K562 (cell line): Measurements from ENCODE around the gene BHLHE40. TPM values are rescaled to one million over a fixed set of nuclear protein-coding genes. Genes with fewer than 3 reads are reported as not detected.

Experiments used
- CREB1 ChIP-seq, 2 experiments: sonication (generic) in 1 of 2; formaldehyde crosslinking in 1 of 2; IDR thresholded peaks; 2 replicates each; pipeline versions ENCODE4 v1.6.1 to v1.8.0; 2012 to 2022; ENCODE audit warnings: inconsistent platforms in 1 of 2, mild to moderate bottlenecking in 1 of 2, missing genetic modification reagents in 1 of 2, moderate library complexity in 1 of 2
- EP300 ChIP-seq: IDR thresholded peaks from 2 replicates; pipeline ENCODE4 v1.6.1; 2012; ENCODE audit warnings: low read length, improper control_type of control experiment
- ESRRA ChIP-seq: fragments of 450-650 bp; IDR thresholded peaks from 2 replicates; pipeline ENCODE4 v1.6.1; 2014; ENCODE audit warnings: low read depth, mild to moderate bottlenecking, moderate library complexity, borderline replicate concordance
- JUNB ChIP-seq: fragments of 450-650 bp; formaldehyde crosslinking; conservative IDR thresholded peaks from 2 replicates; pipeline ENCODE4 v1.4.0; 2020; ENCODE audit warnings: mild to moderate bottlenecking
- RFX7 ChIP-seq: fragments of 250-450 bp; sonication (Bioruptor Pico); IDR thresholded peaks from 2 replicates; pipeline ENCODE4 v1.5.1; 2021; ENCODE audit warnings: mild to moderate bottlenecking
- TAF15 ChIP-seq: fragments of 200-400 bp; formaldehyde crosslinking; IDR thresholded peaks from 2 replicates; pipeline ENCODE4 v1.6.1; 2017; ENCODE audit warnings: mild to moderate bottlenecking, low read depth, low read length, moderate library complexity
- ZBED1 ChIP-seq: IDR thresholded peaks from 2 replicates; pipeline ENCODE4 v1.6.1; 2014
- ZNF146 ChIP-seq: IDR thresholded peaks from one replicate; pipeline ENCODE4 v1.6.1; 2018; ENCODE audit warnings: missing compliant biosample characterization; ENCODE audit not compliant: unreplicated experiment
- ZNF707 ChIP-seq: fragments of 250-450 bp; sonication (Bioruptor Pico); conservative IDR thresholded peaks from 2 replicates; pipeline ENCODE4 v1.8.0; 2022; ENCODE audit warnings: inconsistent platforms, mild to moderate bottlenecking, moderate library complexity
- ZNF764 ChIP-seq: fragments of 250-450 bp; sonication (Bioruptor Pico); IDR thresholded peaks from 2 replicates; pipeline ENCODE4 v1.4.0; 2020; ENCODE audit warnings: low read depth, mild to moderate bottlenecking, moderate library complexity
- polyA plus RNA-seq, 8 experiments: library from polyadenylated mRNA; depleted of rRNA in 4 of 8; stranded (reverse) in 5 of 8; unstranded in 3 of 8; fragments of >200 nt; fragmentation: Nextera tagmentation in 2 of 8; fragmentation: Illumina TruSeq in 1 of 8; extraction: Ambion mirVana in 2 of 8; extraction: Trizol in 1 of 8; gene quantifications; 2 replicates each; pipeline versions ENCODE4 v1.2.1 to v1.2.3, GENCODE V29; 2011 to 2014; ENCODE audit warnings: inconsistent platforms in 1 of 8, missing spikeins in 1 of 8
- total RNA-seq, 7 experiments: library from RNA; depleted of rRNA in 6 of 7; stranded (reverse); fragments of >200 nt in 6 of 7; fragmentation: Illumina TruSeq in 2 of 7; extraction: Trizol in 2 of 7; gene quantifications; 2 replicates each; pipeline versions ENCODE4 v1.2.1 to v1.2.3, GENCODE V29; 2011 to 2021; ENCODE audit warnings: low replicate concordance in 1 of 7
- TF ChIP-seq, protein P1 (sequence below): fragments of 250-450 bp; sonication (Bioruptor Pico); IDR thresholded peaks from 2 replicates; pipeline ENCODE4 v1.4.0; 2020
- TF ChIP-seq, protein P2 (sequence below): sonication (generic); formaldehyde crosslinking; IDR thresholded peaks from 2 replicates; pipeline ENCODE4 v1.8.0; 2022; ENCODE audit warnings: missing genetic modification reagents, mild to moderate bottlenecking, borderline replicate concordance
- TF ChIP-seq, protein P3 (sequence below): fragments of 450-650 bp; conservative IDR thresholded peaks from 2 replicates; pipeline ENCODE4 v1.6.1; 2016; ENCODE audit warnings: missing genetic modification characterization, low read depth, mild to moderate bottlenecking, missing compliant biosample characterization, moderate library complexity
- TF ChIP-seq, protein P4 (sequence below): sonication (generic); formaldehyde crosslinking; IDR thresholded peaks from 2 replicates; pipeline ENCODE4 v1.8.0; 2023; ENCODE audit warnings: missing genetic modification reagents, mild to moderate bottlenecking, borderline replicate concordance

The BHLHE40 gene
- total and polyA plus RNA-seq, 9 of the 15 experiments (the other 6 are each of a cell fraction or from before 2014, with no cell fraction given): 12.0 to 83.9 (median 31.4) TPM

DNA sequence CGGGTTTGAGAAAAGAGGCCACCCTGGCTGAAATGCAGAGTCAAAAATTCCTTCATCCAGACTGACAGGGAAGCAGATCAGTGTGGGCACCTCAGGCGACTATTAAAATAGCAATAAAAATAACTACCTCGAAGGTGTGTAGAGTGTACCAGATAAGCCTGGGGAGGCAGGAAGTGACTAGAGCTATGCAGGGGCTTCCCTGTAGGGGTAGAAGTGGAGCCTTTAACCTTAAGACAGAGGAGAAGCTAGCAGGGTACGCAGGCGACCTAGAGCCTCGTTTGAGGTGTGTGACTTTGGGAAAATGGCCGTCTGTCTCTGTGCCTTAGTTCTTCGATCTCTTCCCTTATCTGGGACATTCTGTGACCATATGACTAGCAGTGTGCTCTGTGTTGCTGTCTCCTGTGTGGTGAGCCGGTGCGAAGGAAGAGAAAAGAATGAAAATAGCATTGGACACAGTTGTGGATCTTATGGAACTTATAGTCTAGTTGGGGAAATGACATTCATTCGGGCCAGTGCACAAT is 17.6 kb downstream of the BHLHE40 start (continued):
- TF ChIP-seq, protein P1, sequence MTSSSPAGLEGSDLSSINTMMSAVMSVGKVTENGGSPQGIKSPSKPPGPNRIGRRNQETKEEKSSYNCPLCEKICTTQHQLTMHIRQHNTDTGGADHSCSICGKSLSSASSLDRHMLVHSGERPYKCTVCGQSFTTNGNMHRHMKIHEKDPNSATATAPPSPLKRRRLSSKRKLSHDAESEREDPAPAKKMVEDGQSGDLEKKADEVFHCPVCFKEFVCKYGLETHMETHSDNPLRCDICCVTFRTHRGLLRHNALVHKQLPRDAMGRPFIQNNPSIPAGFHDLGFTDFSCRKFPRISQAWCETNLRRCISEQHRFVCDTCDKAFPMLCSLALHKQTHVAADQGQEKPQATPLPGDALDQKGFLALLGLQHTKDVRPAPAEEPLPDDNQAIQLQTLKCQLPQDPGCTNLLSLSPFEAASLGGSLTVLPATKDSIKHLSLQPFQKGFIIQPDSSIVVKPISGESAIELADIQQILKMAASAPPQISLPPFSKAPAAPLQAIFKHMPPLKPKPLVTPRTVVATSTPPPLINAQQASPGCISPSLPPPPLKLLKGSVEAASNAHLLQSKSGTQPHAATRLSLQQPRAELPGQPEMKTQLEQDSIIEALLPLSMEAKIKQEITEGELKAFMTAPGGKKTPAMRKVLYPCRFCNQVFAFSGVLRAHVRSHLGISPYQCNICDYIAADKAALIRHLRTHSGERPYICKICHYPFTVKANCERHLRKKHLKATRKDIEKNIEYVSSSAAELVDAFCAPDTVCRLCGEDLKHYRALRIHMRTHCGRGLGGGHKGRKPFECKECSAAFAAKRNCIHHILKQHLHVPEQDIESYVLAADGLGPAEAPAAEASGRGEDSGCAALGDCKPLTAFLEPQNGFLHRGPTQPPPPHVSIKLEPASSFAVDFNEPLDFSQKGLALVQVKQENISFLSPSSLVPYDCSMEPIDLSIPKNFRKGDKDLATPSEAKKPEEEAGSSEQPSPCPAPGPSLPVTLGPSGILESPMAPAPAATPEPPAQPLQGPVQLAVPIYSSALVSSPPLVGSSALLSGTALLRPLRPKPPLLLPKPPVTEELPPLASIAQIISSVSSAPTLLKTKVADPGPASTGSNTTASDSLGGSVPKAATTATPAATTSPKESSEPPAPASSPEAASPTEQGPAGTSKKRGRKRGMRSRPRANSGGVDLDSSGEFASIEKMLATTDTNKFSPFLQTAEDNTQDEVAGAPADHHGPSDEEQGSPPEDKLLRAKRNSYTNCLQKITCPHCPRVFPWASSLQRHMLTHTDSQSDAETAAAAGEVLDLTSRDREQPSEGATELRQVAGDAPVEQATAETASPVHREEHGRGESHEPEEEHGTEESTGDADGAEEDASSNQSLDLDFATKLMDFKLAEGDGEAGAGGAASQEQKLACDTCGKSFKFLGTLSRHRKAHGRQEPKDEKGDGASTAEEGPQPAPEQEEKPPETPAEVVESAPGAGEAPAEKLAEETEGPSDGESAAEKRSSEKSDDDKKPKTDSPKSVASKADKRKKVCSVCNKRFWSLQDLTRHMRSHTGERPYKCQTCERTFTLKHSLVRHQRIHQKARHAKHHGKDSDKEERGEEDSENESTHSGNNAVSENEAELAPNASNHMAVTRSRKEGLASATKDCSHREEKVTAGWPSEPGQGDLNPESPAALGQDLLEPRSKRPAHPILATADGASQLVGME (CRISPR knock-in tag): no peak
- TF ChIP-seq ZNF146 (CRISPR knock-in tag) (no peak), EP300 (peak; percentile 34; the same call in 1 of the 2 replicates), ZBED1 (no peak), ZNF707 (CRISPR knock-in tag) (no peak), ESRRA (peak; percentile 13; the same call in 1 of the 2 replicates), ZNF764 (no peak), RFX7 (no peak), TAF15 (no peak), CREB1 (IDR thresholded peaks at IDR 0.05) (peak; percentile 5; the same call in 1 of the 2 replicates), CREB1 (CRISPR knock-in tag; IDR thresholded peaks at IDR 0.05) (no peak), JUNB (CRISPR knock-in tag) (no peak)
- TF ChIP-seq, protein P2, sequence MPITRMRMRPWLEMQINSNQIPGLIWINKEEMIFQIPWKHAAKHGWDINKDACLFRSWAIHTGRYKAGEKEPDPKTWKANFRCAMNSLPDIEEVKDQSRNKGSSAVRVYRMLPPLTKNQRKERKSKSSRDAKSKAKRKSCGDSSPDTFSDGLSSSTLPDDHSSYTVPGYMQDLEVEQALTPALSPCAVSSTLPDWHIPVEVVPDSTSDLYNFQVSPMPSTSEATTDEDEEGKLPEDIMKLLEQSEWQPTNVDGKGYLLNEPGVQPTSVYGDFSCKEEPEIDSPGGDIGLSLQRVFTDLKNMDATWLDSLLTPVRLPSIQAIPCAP (CRISPR knock-in tag): no peak
- TF ChIP-seq, protein P3, sequence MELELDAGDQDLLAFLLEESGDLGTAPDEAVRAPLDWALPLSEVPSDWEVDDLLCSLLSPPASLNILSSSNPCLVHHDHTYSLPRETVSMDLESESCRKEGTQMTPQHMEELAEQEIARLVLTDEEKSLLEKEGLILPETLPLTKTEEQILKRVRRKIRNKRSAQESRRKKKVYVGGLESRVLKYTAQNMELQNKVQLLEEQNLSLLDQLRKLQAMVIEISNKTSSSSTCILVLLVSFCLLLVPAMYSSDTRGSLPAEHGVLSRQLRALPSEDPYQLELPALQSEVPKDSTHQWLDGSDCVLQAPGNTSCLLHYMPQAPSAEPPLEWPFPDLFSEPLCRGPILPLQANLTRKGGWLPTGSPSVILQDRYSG (tag): peak; percentile 46
- TF ChIP-seq, protein P4, sequence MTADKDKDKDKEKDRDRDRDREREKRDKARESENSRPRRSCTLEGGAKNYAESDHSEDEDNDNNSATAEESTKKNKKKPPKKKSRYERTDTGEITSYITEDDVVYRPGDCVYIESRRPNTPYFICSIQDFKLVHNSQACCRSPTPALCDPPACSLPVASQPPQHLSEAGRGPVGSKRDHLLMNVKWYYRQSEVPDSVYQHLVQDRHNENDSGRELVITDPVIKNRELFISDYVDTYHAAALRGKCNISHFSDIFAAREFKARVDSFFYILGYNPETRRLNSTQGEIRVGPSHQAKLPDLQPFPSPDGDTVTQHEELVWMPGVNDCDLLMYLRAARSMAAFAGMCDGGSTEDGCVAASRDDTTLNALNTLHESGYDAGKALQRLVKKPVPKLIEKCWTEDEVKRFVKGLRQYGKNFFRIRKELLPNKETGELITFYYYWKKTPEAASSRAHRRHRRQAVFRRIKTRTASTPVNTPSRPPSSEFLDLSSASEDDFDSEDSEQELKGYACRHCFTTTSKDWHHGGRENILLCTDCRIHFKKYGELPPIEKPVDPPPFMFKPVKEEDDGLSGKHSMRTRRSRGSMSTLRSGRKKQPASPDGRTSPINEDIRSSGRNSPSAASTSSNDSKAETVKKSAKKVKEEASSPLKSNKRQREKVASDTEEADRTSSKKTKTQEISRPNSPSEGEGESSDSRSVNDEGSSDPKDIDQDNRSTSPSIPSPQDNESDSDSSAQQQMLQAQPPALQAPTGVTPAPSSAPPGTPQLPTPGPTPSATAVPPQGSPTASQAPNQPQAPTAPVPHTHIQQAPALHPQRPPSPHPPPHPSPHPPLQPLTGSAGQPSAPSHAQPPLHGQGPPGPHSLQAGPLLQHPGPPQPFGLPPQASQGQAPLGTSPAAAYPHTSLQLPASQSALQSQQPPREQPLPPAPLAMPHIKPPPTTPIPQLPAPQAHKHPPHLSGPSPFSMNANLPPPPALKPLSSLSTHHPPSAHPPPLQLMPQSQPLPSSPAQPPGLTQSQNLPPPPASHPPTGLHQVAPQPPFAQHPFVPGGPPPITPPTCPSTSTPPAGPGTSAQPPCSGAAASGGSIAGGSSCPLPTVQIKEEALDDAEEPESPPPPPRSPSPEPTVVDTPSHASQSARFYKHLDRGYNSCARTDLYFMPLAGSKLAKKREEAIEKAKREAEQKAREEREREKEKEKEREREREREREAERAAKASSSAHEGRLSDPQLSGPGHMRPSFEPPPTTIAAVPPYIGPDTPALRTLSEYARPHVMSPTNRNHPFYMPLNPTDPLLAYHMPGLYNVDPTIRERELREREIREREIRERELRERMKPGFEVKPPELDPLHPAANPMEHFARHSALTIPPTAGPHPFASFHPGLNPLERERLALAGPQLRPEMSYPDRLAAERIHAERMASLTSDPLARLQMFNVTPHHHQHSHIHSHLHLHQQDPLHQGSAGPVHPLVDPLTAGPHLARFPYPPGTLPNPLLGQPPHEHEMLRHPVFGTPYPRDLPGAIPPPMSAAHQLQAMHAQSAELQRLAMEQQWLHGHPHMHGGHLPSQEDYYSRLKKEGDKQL: no peak
